CD4-positive, alpha-beta T cell treated with Interferon gamma for 1 hour (primary cell): Measurements from ENCODE around the gene PRKN.
"Not testable (repeated sequence)": the region's sequence is repeated elsewhere in the genome, so short reads cannot be mapped to it uniquely, and the experiment has no call there.

Source experiments
- DNase-seq: peaks from one replicate; pipeline ENCODE4 v3.0.0-alpha.2; 2020

PRKN gene

DNA sequence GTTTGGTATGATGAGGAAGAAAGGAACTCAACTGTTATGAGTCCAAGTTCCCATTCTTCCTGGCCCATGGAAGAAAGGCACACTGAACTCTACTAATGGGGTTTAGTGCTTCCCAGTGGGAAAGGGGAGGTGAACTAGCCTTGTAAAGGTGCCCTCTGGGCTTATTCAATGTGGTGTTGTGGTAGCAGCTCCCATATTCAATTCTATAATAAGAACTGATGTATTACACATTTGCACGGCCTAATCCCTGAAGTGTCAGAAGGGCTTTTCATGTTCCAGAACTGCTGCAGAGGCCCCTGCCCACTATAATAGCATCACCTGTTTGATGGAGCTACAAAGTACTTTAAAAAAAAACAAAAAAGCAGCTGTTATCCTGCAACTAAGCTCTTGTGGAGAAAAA, 17.1 kb downstream of the PRKN start:
- DNase-seq: no peak

DNA sequence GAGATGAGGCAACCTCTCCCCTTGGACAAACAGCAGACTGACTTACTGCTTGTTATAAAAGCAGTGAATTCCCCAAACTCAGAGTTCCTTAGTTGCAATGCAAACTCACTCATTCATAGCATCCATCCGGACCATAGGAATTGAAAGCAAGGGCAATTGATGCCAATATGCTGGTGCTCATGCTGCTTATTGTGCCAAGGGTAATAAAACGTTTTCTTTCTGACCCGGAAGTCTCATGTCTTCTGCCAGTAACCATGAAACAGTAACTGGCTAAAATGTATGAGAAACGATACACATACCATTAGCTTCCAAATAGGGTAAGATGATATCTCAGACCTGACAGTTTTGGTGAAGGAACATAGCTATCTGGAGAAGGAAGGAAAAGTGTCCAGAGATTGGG, 18.1 kb downstream of the PRKN start:
- no peak for DNase-seq

DNA sequence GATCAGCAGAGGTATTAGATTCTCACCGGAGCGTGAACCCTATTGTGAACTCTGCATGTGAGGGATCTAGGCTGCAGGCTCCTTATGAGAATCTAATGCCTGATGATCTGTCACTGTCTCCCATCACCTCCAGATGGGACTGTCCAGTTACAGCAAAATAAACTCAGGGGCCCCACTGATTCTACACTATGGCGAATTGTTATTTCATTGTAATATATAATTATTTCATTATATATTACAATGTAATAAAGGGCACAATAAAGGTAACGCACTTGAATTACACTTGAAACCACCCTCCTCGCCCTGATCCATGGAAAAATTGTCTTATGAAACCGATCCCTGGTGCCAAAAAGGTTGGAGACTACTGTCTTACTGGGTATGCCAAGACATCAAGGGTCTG, 18.6 kb downstream of the PRKN start:
- DNase-seq: no peak

DNA sequence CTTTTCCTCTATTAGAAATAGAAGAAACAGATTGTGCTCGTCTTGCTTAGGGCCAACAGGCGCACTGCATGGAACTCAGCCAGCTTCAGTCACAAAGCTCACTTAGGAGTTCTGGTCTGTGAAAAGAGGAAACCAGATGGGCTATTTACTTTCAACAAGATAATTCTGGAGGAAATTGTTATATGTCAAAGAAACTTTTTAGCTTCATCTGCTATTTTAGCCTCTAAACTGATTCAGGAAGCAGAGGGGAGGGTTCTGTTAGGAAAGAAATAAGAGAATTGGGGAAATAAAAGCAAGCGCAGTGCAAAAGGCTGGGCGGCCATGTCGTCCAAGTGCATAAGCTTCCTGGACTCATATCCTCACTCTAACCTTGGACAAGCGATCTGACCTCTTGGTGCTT, 21.3 kb downstream of the PRKN start:
- DNase-seq: no peak

DNA sequence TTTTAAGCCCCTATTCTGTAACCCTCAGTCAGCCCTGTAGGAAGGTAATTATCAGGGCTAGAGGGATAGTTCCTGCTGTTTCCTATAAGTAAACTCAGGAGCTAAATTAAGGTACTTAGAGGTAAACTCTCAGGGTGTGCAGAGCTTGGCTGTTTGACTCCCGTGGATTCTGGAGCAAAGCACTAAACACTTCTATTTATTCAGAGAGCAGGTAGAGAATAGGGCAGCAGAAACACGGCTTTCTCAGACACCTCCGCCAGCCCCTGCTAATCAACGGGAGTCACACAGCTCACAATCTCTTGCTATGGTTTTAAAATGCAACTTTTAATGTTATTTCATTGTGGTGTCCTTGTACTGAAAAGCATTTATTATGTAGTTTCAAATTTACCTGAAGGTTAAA, 21.8 kb downstream of the PRKN start:
- no peak for DNase-seq

DNA sequence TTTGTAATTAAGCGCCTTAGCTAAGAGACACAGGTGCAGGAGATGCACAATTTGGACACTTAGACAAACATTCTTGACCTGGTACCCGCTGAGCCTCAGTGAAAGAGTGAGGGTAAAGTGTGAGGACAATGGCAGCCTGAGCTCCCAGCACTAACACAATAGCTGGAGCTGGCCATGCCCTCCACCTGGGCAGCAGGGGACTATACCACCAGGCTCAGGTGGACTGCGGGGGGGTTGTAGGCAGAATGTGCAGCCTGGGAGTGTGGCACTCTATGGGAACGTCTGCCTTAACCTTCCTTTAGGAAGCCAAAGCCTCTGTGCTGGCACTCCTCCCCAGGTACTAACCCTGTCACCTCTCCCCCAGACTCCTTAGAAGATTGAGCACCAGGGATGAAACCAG, 23.6 kb downstream of the PRKN start:
- no peak for DNase-seq

DNA sequence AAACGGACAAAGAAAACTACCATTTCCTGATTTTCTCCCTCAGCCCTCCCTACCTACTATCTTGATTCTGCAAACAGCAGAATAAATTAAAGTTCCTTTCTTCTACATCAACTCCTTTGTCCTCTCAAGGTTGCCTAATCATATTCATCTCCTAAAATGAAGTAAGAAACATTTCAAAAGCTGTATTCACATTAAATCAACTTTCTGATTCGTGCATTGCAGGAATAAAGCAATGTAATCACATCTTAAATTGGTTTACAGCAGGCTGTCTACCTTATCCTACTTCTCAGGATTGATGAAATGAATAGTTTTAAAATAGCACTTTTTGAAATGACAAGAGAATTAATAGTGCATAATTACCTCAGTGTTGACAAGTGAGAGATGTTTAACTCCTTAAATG, 25.1 kb downstream of the PRKN start:
- DNase-seq: no peak

DNA sequence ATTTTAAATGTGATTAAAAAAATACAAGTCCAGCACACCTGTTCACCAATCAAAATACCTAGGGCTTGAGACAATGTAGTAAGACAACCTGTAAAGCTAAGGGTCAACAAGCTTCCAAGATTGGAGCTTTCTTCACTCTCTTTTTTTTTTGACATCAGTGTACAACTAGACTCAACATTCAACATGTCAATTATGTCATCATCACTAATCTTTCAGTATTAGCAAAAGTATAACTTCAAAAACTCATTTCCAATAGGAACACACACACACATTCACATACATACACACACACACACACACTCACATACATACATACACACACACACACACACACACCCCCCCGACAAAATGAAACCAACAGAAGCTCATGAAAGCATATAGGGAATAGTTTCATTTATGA, 26.0 kb downstream of the PRKN start:
- no peak for DNase-seq

DNA sequence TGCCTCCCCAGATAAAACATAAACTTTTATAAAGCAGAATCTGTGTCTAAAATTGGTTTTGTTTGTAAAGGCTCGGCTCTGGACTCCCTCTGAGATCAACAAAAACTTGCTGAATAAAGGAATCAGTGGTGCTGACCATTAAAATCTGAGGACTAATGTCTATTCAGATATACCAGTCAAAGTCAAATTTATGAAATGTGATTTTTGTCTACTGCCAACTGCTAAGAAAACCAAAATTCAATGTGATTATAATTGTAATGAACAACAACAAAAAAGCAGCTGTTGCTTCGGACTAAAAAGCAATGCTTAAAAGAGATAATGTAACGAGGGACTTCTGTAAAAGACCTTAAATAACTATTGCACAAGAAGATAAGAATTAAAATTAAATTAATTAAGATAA, 26.6 kb downstream of the PRKN start:
- DNase-seq: no peak

DNA sequence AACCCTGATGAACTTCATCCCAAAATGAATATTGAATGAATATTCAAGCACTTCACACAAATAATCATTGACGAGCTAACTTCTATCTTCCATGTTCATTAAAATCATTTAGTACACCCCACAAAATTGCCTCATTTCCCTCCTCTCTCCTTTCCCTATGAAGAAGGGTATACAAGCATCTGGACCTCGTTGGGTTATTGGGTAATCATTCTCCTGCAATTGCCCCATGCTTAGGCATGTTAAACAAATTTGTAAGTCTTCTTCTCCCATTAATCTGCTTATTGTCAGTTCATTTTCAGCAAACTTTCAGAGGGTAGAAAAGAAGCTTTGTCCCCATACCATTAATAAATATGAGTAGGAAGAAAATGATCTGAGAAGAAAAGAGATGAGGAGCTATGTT, 27.6 kb downstream of the PRKN start:
- no peak for DNase-seq

DNA sequence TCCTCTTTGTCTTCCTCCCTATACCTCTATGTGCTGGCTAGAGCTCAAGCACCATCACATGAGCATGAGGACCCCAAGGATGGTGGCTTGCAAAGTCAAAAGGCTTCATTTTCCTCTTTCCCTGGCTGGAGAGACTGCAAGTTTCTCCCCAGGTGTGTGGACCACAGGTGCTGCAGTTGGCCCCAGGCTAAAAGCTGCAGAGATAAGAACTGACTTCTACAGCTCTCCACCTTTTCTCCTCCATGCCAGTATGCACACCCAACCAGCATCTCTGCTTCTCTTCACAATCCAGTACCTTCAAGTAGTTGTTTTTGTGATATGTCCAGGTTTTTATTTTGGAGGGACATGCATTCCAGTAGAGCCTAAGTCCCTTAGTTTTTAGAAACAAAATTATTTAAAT, 29.1 kb downstream of the PRKN start:
- DNase-seq: no peak

DNA sequence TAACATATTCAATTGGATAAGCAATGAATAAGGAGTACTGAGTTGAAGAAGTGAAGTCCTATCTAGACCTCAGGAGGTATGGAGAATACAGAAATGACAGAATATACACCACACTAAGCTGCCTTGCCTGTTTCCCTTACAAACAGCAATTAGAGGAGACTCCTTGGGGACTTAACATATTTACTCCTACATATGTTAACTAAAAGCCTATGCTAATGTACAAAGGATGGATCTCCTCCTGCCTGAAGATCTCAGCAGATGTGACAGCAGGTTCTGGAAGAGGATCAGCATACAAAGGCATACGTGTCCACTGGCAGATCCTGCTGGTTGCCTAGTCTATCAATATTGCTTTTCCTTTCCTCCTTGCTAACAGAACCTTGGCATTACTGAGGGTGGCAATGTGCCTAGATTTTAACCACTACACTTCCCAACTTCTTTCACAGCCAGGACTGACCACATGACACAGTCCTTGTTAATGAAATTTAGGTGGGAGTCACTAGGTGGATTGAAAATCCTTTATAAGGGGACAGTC, 29.6 kb downstream of the PRKN start:
- DNase-seq: no peak

DNA sequence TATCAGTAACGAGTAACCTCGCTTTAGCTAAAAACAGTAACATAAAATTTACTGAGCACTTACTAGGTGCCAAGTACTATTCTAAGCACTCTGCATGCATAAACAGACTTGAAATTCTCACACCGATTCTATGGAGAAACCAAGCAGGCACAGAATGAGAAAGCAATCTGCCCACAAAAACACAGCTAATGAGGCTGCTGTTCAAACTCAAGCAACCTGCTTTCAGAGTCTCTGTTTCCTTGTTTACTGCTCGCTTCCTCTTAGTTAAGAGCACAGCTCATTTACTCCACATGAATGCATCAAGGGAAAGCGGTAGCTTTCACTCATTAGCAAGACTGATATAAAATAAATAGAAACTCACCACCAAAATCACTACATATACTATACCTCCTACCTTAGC, 37.4 kb downstream of the PRKN start:
- DNase-seq: no peak

DNA sequence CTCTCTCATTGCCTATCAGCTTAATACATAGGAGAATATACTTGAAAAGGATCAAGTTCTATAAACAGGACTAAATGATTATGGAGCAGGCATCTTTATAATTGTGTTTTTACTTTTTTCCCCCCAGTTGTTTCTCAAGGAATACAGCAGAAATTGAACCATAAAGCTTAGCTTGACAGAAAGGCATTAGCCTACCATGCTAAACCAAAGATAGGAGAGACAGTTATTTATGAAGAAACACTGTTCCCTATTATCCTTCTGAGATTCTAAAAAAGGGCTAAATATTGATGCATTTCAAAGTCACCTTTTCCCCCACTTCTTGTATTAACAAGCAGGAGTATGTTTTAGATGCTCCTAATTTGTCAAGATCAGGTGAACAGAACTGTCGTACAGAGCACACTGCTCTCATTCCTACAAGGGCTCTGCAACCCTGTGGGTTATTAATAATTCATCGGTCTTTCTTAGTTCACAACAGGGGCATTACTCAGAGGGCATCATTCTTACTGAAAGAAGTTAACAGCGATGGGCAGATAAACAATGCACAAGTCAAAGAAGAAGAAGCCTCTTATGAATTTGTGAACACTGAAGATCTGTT, 38.7 kb downstream of the PRKN start:
- no peak for DNase-seq

DNA sequence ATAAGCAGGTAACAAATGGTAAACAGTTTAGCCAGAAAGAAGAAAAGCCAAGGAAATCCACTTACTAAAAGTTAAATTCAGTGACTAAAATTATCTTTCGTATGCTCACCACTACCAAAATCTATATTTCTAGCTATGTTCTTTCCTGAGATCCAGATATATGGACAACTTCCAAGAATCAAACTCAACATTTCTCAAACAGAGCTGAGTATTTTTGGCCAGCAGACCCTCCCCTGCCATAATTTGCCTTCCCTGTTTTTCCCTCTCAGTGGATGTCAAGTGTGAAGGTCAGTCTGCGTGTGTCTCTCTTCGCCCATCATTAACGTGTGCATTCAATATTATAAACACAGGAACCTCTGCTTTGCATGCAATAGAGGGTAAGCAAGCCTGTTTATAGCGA, 42.0 kb downstream of the PRKN start:
- no peak for DNase-seq

DNA sequence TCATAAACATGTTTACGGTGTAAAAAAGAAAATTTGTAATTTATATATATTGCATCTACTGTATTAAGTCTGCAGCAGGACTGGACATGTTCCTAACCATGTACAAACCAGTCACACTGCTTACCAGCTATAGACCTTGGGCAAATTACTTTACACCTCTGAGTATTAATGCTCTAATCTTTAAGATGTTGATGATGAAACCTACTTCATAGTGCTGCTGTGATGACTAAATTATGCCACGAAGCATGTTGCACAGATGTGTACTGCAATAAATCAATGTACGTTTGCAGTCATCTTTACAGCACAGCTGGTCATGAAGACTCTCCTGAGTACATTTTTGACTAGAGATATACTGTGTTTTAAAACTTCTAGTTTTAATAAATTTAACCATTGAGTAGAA, 42.6 kb downstream of the PRKN start:
- DNase-seq: no peak

DNA sequence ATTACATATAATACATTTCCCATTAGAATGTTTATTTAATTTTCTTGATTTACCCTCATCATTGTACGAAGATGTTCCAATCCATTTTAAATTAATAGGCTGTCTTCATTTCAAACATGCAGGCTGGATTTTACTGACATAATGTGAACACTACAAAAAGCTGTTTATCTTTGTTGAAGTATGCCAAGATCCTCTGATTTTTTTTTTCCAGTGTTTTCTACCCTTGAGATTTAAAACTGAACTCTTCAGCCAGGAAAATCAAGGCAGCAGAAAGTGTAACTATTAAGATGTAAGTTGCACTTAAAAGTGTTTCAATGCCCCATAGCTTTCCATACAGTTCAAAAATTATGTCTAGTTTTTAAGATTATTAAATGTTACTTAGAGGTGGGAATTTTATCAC, 43.5 kb downstream of the PRKN start:
- DNase-seq: no peak

DNA sequence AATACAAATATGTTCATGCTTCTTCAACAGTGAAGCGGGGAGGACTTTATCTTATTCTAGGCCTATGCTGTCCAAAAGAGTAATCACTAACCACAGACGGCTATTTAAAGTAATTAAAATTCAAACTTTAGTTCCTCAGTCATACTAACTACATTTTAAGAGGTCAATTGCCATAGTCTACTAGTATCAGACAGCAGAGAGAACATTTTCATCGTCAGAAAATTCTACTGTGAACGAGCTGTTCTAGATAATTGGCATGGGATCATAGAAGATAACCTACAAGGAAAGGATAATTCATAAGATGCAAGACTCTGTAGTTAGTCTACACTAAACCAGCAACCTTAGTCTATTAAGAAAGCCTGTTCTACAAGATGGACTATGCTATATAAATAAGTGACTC, 44.4 kb downstream of the PRKN start:
- no peak for DNase-seq

DNA sequence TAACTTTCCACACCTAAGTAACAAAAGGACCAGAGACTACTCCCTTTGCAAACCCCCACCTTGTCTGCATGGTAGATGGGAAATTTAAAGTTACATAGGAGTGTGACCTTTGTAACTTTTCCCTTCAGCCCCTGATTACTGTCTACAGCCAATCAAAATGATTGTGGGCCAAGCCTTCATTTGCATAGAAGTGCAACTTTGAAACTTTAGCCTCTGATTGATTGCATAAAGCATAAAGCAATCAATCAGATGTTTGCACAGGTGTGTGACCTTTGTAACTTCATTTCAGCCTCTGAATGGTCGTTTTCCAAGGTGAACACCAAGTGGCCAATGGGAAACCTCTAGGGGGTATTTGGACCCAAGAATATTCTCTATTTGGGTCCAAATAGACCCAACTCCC, 46.1 kb downstream of the PRKN start:
- no peak for DNase-seq

DNA sequence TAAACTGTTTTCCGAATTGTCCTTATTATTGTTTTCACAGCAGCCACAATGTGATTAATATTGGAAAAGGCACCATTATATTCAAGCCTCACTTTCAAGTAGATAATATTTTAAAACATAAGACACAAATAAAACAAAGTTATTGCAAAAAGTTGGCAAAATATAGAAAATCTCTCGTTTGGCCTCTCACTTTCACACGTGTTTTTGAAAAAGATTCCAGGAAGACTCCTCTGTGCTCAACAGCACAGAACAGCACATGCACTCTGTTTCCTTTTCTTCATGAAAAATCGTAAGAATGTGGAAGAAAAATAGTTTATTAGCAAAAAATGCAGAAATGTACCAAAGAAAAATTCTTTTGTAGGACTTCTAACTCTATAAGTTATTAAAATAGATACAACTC, 46.7 kb downstream of the PRKN start:
- no peak for DNase-seq

DNA sequence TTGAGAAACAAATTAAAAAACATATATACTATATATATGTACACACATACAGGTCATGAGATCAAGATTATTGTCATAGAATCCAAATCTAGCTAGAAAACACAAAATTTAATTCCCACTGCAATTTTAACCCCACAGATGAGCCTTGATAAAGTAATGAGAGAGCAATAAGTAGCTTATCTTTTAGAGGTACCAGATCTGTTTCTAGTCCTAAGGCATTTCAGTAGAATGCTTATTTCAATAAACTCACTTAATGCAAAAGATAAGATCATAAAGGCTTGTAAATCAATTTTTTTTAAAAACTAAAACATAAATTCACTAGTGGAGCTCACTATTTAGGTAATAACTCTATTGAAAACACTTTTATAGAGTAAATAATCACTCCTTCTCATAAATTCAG, 47.2 kb downstream of the PRKN start:
- no peak for DNase-seq

DNA sequence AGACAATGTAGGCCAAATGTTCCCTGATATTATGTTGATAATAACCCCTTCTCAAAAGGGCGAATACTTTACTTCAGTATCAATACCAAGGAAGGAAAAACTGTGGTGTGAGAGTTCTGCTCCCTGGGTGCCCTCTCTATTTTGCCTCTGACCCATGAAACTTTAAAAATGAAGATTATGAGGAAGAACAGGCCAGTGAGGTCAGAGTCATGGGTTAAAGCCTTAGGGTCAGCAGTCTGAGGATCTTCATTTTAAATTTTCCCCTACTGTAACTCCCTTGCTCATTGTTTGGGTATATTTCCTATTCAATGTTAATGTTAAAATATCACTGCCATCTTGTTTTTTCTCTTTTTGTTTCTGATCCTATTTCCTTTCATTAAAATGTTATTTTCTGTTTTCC, 47.9 kb downstream of the PRKN start:
- DNase-seq: no peak

DNA sequence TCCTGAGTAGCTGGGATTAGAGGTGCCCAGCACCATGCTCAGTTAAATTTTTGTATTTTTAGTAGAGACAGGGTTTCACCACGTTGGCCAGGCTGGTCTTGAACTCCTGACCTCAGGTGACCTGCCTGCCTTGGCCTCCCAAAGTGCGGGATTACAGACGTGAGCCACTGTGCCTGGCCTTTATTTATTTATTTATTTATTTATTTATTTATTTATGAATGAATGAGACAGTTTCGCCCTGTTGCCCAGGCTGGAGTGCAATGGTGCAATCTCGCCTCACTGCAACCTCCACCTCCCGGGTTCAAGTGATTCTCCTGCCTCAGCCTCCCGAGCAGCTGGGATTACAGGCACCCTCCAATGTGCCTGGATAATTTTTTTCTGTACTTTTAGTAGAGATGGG, 48.7 kb downstream of the PRKN start:
- not testable (repeated sequence) for DNase-seq

DNA sequence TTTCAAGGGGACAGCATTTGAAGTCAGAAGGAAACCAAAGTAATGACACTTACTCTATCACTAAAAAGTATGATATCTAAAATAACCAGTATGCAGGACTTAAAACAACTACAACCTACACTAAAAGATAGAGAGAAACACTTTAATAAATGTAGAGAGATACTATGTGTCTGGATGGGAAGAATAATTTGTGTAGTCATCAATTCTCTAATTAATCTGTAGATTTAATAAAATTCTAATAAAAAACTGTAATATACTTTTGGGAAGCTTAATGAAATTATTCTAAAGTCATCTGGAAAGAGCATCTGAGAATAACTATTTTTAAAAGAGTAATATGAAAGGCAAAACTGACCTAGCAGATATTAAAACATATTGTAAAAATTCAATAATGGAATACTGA, 52.1 kb downstream of the PRKN start:
- no peak for DNase-seq

DNA sequence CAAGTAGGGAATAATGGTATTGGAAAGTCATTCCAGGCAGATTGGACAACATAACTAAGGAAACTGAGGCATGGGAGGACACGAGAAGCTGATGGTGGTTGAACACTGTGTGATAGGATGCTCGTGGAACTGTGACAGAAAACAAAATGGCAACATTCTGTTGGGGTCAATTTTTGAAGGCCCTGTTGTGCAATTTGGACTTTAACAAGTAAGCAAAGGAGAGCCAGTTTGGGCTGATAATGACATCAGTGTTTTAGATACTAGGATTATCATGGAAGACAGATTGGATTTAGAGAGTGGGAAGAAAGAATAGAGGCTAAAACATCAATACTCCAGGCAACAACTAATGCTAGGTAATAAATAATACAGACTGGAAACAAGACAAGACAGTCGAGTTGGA, 53.1 kb downstream of the PRKN start:
- no peak for DNase-seq
